ENCODE measurements around the gene HPS1. TPM values are rescaled to one million over a fixed set of nuclear protein-coding genes. Genes with fewer than 3 reads are reported as not detected.

HPS1 gene
- total RNA-seq, 2 experiments from 2014 or later = 53.2 to 68.7 TPM

GRCh38 chr10:98369801-98370200 is 76.9 kb downstream of the HPS1 start:
- Histone ChIP-seq H2AFZ (ENCODE audit: low read length) (no peak overlapping the region), H3K36me3 (ENCODE audit: insufficient read depth, low read length) (no peaks in the 10 kb centered on the region), H3K4me3 (ENCODE audit: low read depth, low read length, poor library complexity, severe bottlenecking) (no peak overlapping the region), H3K27ac (ENCODE audit: low read depth, low read length, poor library complexity, severe bottlenecking) (no peak overlapping the region), H3K4me2 (ENCODE audit: low read length) (no peak overlapping the region), H3K9me3 (ENCODE audit: low read length) (no peaks in the 10 kb centered on the region), H3K4me1 (ENCODE audit: insufficient read depth, low read length, poor library complexity, severe bottlenecking) (peaks cover 8% of the 10 kb centered on the region), H4K20me1 (ENCODE audit: insufficient read depth, low read length) (no peaks in the 10 kb centered on the region), H3K79me2 (ENCODE audit: insufficient read depth, low read depth, low read length) (no peaks in the 10 kb centered on the region), H3K9me2 (ENCODE audit: insufficient read depth, low read length) (no peaks in the 10 kb centered on the region)
- no peak for TF ChIP-seq EZH2phosphoT487 (IDR thresholded peaks at IDR 0.05; ENCODE audit: borderline replicate concordance, low read depth, low read length)
- TF ChIP-seq, protein P1, sequence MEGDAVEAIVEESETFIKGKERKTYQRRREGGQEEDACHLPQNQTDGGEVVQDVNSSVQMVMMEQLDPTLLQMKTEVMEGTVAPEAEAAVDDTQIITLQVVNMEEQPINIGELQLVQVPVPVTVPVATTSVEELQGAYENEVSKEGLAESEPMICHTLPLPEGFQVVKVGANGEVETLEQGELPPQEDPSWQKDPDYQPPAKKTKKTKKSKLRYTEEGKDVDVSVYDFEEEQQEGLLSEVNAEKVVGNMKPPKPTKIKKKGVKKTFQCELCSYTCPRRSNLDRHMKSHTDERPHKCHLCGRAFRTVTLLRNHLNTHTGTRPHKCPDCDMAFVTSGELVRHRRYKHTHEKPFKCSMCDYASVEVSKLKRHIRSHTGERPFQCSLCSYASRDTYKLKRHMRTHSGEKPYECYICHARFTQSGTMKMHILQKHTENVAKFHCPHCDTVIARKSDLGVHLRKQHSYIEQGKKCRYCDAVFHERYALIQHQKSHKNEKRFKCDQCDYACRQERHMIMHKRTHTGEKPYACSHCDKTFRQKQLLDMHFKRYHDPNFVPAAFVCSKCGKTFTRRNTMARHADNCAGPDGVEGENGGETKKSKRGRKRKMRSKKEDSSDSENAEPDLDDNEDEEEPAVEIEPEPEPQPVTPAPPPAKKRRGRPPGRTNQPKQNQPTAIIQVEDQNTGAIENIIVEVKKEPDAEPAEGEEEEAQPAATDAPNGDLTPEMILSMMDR (conservative IDR thresholded peaks at IDR 0.05; ENCODE audit: low read length) = no peak
- ChIA-PET CTCF (ENCODE audit: unreplicated experiment) (no interaction called here), POLR2A (no interaction called here)
- no TSS peak for BruUV-seq (replicated peaks)
- intact Hi-C loops (cut with micrococcal nuclease; ENCODE audit: unreplicated experiment) = no loop called here
- DNase-seq (ENCODE audit: low spot score) = no peak

GRCh38 chr10:98368644-98369043 is 78.1 kb downstream of the HPS1 start:
- ChIA-PET POLR2A (no interaction called here), CTCF (ENCODE audit: unreplicated experiment) (no interaction called here)
- no TSS peak for BruUV-seq (replicated peaks)
- Histone ChIP-seq H3K9me2 (ENCODE audit: insufficient read depth, low read length) (no peaks in the 10 kb centered on the region), H4K20me1 (ENCODE audit: insufficient read depth, low read length) (no peaks in the 10 kb centered on the region), H3K27ac (ENCODE audit: low read depth, low read length, poor library complexity, severe bottlenecking) (no peak overlapping the region), H2AFZ (ENCODE audit: low read length) (no peak overlapping the region), H3K4me2 (ENCODE audit: low read length) (no peak overlapping the region), H3K4me3 (ENCODE audit: low read depth, low read length, poor library complexity, severe bottlenecking) (no peak overlapping the region), H3K36me3 (ENCODE audit: insufficient read depth, low read length) (no peaks in the 10 kb centered on the region), H3K79me2 (ENCODE audit: insufficient read depth, low read depth, low read length) (no peaks in the 10 kb centered on the region), H3K9me3 (ENCODE audit: low read length) (no peaks in the 10 kb centered on the region), H3K4me1 (ENCODE audit: insufficient read depth, low read length, poor library complexity, severe bottlenecking) (peaks cover 18% of the 10 kb centered on the region)
- intact Hi-C loops (cut with micrococcal nuclease; ENCODE audit: unreplicated experiment) = no loop called here
- DNase-seq (ENCODE audit: low spot score) = no peak
- no peak for TF ChIP-seq EZH2phosphoT487 (IDR thresholded peaks at IDR 0.05; ENCODE audit: borderline replicate concordance, low read depth, low read length)
- TF ChIP-seq, protein P1 (conservative IDR thresholded peaks at IDR 0.05; ENCODE audit: low read length) = no peak

GRCh38 chr10:98367604-98368451 is 78.9 kb downstream of the HPS1 start:
- TF ChIP-seq, protein P1 (conservative IDR thresholded peaks at IDR 0.05; ENCODE audit: low read length) = no peak
- TF ChIP-seq EZH2phosphoT487 (IDR thresholded peaks at IDR 0.05; ENCODE audit: borderline replicate concordance, low read depth, low read length) = no peak
- Histone ChIP-seq H3K4me2 (ENCODE audit: low read length) (no peak overlapping the region), H4K20me1 (ENCODE audit: insufficient read depth, low read length) (no peaks in the 10 kb centered on the region), H3K9me3 (ENCODE audit: low read length) (no peaks in the 10 kb centered on the region), H2AFZ (ENCODE audit: low read length) (no peak overlapping the region), H3K4me1 (ENCODE audit: insufficient read depth, low read length, poor library complexity, severe bottlenecking) (peaks cover 18% of the 10 kb centered on the region), H3K4me3 (ENCODE audit: low read depth, low read length, poor library complexity, severe bottlenecking) (no peak overlapping the region), H3K36me3 (ENCODE audit: insufficient read depth, low read length) (no peaks in the 10 kb centered on the region), H3K9me2 (ENCODE audit: insufficient read depth, low read length) (no peaks in the 10 kb centered on the region), H3K79me2 (ENCODE audit: insufficient read depth, low read depth, low read length) (no peaks in the 10 kb centered on the region), H3K27ac (ENCODE audit: low read depth, low read length, poor library complexity, severe bottlenecking) (no peak overlapping the region)
- no TSS peak for BruUV-seq (replicated peaks)
- intact Hi-C loops (cut with micrococcal nuclease; ENCODE audit: unreplicated experiment) = no loop called here
- CTCF ChIA-PET (ENCODE audit: unreplicated experiment) = no interaction called here
- DNase-seq (ENCODE audit: low spot score) = no peak
- POLR2A ChIA-PET = interaction anchor here (1.0 kb wide), 1 partner anchor 16 kb away, joined by 3 read pairs; no protein-coding TSS in a partner anchor

All from OCI-LY7 (cell line).